Hepatocyte (in vitro differentiated cells): ENCODE data around the gene OBSCN. TPM values are rescaled to one million over a fixed set of nuclear protein-coding genes. Genes with fewer than 3 reads are reported as not detected.

Source experiments
- DNase-seq: peaks from one replicate; pipeline ENCODE4 v3.0.0-alpha.2; 2016; ENCODE audit warnings: low spot score
- H2AFZ ChIP-seq: fragments of 200-600 bp; sonication (generic); 2 replicates; pipeline ENCODE4 v1.6.0; 2016; ENCODE audit warnings: antibody characterized with exemption, mild to moderate bottlenecking
- H3K27ac ChIP-seq: fragments of 200-600 bp; sonication (generic); 2 replicates; pipeline ENCODE4 v1.5.1; 2016; ENCODE audit warnings: mild to moderate bottlenecking
- H3K27me3 ChIP-seq: fragments of 200-600 bp; sonication (generic); 2 replicates; pipeline ENCODE4 v1.6.1; 2016
- H3K36me3 ChIP-seq: fragments of 200-600 bp; sonication (generic); replicated peaks from 2 replicates; pipeline ENCODE4 v1.5.1; 2016; ENCODE audit warnings: low read depth; ENCODE audit not compliant: insufficient read depth
- H3K4me1 ChIP-seq: fragments of 200-600 bp; sonication (generic); 2 replicates; pipeline ENCODE4 v1.5.1; 2016; ENCODE audit warnings: mild to moderate bottlenecking, moderate library complexity; ENCODE audit not compliant: insufficient read depth
- H3K4me2 ChIP-seq: fragments of 200-600 bp; sonication (generic); 2 replicates; pipeline ENCODE4 v1.6.0; 2016
- H3K4me3 ChIP-seq: fragments of 200-600 bp; sonication (generic); 2 replicates; pipeline ENCODE4 v1.5.1; 2016; ENCODE audit warnings: mild to moderate bottlenecking
- H3K79me2 ChIP-seq: fragments of 200-600 bp; sonication (generic); 2 replicates; pipeline ENCODE4 v1.6.0; 2017; ENCODE audit warnings: mild to moderate bottlenecking
- H3K9me2 ChIP-seq: fragments of 200-600 bp; sonication (generic); replicated peaks from 2 replicates; pipeline ENCODE4 v1.6.0; 2017; ENCODE audit warnings: mild to moderate bottlenecking; ENCODE audit not compliant: insufficient read depth
- H3K9me3 ChIP-seq: fragments of 200-600 bp; sonication (generic); 2 replicates; pipeline ENCODE4 v1.5.1; 2016; ENCODE audit warnings: low read depth, mild to moderate bottlenecking
- H4K20me1 ChIP-seq: fragments of 200-600 bp; sonication (generic); 2 replicates; pipeline ENCODE4 v1.6.0; 2016; ENCODE audit warnings: mild to moderate bottlenecking; ENCODE audit not compliant: insufficient read depth, poor library complexity, severe bottlenecking
- EZH2 ChIP-seq: fragments of 200-600 bp; sonication (generic); IDR thresholded peaks from 2 replicates; pipeline ENCODE4 v1.6.1; 2016; ENCODE audit warnings: antibody characterized with exemption, mild to moderate bottlenecking, borderline replicate concordance
- EZH2phosphoT487 ChIP-seq: fragments of 200-600 bp; sonication (generic); IDR thresholded peaks from one replicate; pipeline ENCODE4 v1.6.1; 2018; ENCODE audit warnings: antibody characterized with exemption, mild to moderate bottlenecking, low read depth, moderate library complexity; ENCODE audit not compliant: unreplicated experiment, severe bottlenecking
- WGBS: methylation state at CpG from one replicate; pipeline ENCODE4 v1.1.6; 2016; ENCODE audit warnings: low lambda C conversion rate; ENCODE audit errors: missing lambda C conversion rate; 5-methylcytosine and 5-hydroxymethylcytosine counted together
- polyA plus RNA-seq: library from polyadenylated mRNA; unstranded; fragments of >200 nt; fragmentation: Nextera tagmentation; extraction: Ambion mirVana; gene quantifications from 2 replicates; pipeline ENCODE4 v1.2.1, GENCODE V29; 2016
- total RNA-seq: library from RNA; depleted of rRNA; stranded (reverse); fragments of >200 nt; gene quantifications from 2 replicates; pipeline ENCODE4 v1.2.3, GENCODE V29; 2014
- TF ChIP-seq, protein P1 (sequence below): fragments of 200-600 bp; sonication (generic); IDR thresholded peaks from 2 replicates; pipeline ENCODE4 v1.5.1; 2016; ENCODE audit warnings: antibody characterized with exemption, mild to moderate bottlenecking; ENCODE audit not compliant: poor library complexity

The OBSCN gene
- total and polyA plus RNA-seq, 2 experiments from 2014 or later = 15.0 to 22.4 TPM

DNA sequence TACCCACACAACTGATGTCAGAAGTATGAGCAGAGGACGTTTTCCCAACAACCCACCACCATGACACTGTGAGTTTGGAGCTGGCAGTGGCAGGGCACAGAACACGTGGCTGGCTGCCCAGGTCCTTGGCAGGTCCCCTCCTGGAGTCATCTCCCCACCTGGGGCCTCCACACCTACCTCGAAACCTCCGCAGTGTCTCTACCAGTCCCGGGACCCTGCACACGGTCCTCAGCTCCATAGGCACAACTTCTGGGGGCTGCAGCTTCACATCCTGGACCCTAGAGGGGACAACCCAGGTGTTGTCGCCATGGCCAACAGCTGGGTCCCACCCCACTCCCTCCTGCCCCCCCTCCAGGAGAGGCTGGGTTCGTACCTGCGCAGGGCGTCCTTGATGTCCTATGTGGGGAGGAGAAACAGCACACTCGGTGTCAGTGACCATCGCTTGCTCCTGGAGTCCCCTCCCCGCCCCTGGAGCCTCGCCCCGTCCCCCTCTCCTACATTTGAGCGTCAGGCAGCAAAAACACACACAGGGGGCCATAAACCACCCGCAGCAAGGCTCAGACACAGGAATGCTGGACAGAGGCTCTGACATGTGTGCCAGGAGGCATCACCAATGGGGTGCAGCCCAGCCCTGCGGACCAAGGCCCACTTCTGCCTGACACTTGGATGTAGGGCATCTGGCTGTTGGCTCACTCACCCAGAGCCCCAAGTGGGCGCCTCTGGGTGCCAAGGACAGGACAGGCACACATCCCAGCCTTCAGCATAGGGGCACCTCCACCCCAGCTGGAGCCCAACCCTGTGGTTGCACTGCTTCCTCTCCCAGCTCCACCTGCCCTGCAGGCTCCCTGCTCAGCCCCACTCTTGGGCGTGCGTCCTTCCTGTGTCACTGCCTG, 189.2 kb downstream of the OBSCN start:
- H4K20me1 ChIP-seq = peaks cover 4% of the 10 kb centered on the region
- TF ChIP-seq, protein P1, sequence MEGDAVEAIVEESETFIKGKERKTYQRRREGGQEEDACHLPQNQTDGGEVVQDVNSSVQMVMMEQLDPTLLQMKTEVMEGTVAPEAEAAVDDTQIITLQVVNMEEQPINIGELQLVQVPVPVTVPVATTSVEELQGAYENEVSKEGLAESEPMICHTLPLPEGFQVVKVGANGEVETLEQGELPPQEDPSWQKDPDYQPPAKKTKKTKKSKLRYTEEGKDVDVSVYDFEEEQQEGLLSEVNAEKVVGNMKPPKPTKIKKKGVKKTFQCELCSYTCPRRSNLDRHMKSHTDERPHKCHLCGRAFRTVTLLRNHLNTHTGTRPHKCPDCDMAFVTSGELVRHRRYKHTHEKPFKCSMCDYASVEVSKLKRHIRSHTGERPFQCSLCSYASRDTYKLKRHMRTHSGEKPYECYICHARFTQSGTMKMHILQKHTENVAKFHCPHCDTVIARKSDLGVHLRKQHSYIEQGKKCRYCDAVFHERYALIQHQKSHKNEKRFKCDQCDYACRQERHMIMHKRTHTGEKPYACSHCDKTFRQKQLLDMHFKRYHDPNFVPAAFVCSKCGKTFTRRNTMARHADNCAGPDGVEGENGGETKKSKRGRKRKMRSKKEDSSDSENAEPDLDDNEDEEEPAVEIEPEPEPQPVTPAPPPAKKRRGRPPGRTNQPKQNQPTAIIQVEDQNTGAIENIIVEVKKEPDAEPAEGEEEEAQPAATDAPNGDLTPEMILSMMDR = no peak
- TF ChIP-seq EZH2phosphoT487 (no peak), EZH2 (no peak)

DNA sequence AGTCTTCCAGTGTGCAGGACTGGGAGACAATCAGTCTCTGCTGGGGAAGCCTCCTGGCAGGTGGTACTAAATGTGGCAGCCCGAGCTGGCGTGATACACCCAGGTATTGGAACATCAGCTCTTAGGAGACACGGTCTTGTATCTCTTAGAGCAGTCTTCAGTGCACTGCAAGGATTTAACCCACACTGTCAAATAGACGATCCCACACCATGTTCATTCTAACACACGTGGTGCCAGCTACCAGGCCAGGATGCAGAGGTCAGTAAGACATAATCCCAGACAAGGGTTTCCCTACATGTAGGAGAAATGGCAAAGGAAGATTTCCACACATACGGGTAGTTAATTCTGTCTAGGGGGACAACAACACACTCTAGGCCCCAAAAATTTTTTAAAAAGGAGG, 190.1 kb downstream of the OBSCN start:
- Histone ChIP-seq H3K9me2 (no peaks in the 10 kb centered on the region), H3K27me3 (no peaks in the 10 kb centered on the region), H3K79me2 (peaks cover 19% of the 10 kb centered on the region), H3K4me2 (no peak overlapping the region), H3K4me1 (no peaks in the 10 kb centered on the region), H3K9me3 (no peaks in the 10 kb centered on the region), H3K36me3 (no peaks in the 10 kb centered on the region), H2AFZ (no peak overlapping the region), H3K27ac (no peak overlapping the region), H4K20me1 (peaks cover 7% of the 10 kb centered on the region), H3K4me3 (no peak overlapping the region)
- no peak for TF ChIP-seq EZH2phosphoT487
- no peak for TF ChIP-seq EZH2
- TF ChIP-seq, protein P1 = no peak
- no peak for DNase-seq
- WGBS = 99% methylated on average over 6 of the region's 6 CpGs

More for the DNA sequence above, 189.2 kb downstream of the OBSCN start:
- no peak overlapping the region for H2AFZ ChIP-seq
- H3K36me3 ChIP-seq = no peaks in the 10 kb centered on the region
- H3K27ac ChIP-seq = no peak overlapping the region
- H3K4me3 ChIP-seq = no peak overlapping the region
- no peaks in the 10 kb centered on the region for H3K9me2 ChIP-seq
- WGBS = 94% methylated on average over 18 of the region's 21 CpGs
- H3K9me3 ChIP-seq = no peaks in the 10 kb centered on the region
- no peaks in the 10 kb centered on the region for H3K27me3 ChIP-seq
- no peak for DNase-seq
- no peak overlapping the region for H3K4me2 ChIP-seq
- peaks cover 9% of the 10 kb centered on the region for H3K79me2 ChIP-seq
- H3K4me1 ChIP-seq = no peaks in the 10 kb centered on the region

DNA sequence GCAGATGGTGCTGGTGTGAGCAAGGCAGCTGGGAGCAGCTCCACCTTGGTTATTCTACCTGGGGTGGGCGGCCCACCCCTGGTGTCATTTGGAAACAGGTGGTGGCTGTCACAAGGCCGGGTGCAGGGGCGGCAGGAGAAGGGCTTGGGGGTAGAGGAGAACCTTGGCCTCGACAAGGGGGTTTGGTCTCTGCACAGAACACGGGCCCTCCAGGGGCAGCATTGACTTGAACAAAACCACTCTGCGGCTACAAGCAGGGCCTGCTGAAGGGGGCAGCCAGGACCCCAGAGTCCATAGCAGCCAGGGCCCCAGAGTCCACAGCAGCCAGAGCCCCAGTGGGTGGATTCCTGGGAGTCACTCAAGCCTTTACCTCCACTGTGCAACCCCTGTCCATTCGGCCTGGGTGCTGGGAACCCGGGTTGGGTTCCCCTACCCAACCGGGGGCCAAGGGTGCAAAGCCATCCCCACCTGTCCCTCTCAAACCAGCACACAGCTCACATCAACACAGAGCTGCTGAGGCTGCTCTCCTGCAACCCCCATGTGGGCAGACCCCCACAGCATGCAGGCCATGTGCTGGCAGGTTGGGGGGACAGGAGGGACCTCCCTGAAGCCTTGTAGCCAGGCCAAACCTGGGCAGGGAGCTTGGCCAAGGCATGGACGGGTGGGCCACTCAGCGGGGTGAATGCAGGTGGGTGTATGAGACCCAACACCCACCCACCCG, 191.1 kb downstream of the OBSCN start:
- H3K9me3 ChIP-seq = no peaks in the 10 kb centered on the region
- no peak for DNase-seq
- H3K9me2 ChIP-seq = no peaks in the 10 kb centered on the region
- no peak overlapping the region for H2AFZ ChIP-seq
- 93% methylated on average over 12 of the region's 12 CpGs for WGBS
- TF ChIP-seq EZH2 = no peak
- TF ChIP-seq, protein P1 = no peak
- TF ChIP-seq EZH2phosphoT487 = no peak
- no peaks in the 10 kb centered on the region for H3K4me1 ChIP-seq
- H3K27ac ChIP-seq = no peak overlapping the region
- H3K27me3 ChIP-seq = no peaks in the 10 kb centered on the region
- H3K36me3 ChIP-seq = no peaks in the 10 kb centered on the region
- H3K79me2 ChIP-seq = peaks cover 28% of the 10 kb centered on the region
- peaks cover 17% of the 10 kb centered on the region for H4K20me1 ChIP-seq
- H3K4me2 ChIP-seq = no peak overlapping the region
- H3K4me3 ChIP-seq = no peak overlapping the region
